T-cell (primary cell): ENCODE measurements around the gene FAM171A1. TPM values are rescaled to one million over a fixed set of nuclear protein-coding genes. Genes with fewer than 3 reads are reported as not detected.
"Not testable (repeated sequence)": the region's sequence is repeated elsewhere in the genome, so short reads cannot be mapped to it uniquely, and the experiment has no call there.

Source experiments
- ATAC-seq, 4 experiments: fragments of 200-7000 bp in 3 of 4; fragments of 150-1000 bp in 1 of 4; cut with Tn5 transposase; replicated peaks in 1 of 4; 1 replicate in 3 of 4; 2 replicates in 1 of 4; pipeline ENCODE4 v1.10.0; 2021; ENCODE audit warnings: moderate library complexity in 3 of 4, mild to moderate bottlenecking in 2 of 4, moderate number of reproducible peaks in 1 of 4
- CTCF ChIA-PET, 2 donors: fragments of 300-600 bp; sonication (Branson Sonifier 250); formaldehyde crosslinking; loops; one replicate each; lab custom pipeline; 2022; ENCODE audit warnings: antibody characterized with exemption in 2 of 2; lab: Charles Lee
- POLR2A ChIA-PET, 2 donors: fragments of 300-600 bp; sonication (Branson Sonifier 250); formaldehyde crosslinking; loops; one replicate each; lab custom pipeline; 2022; ENCODE audit warnings: antibody characterized with exemption in 2 of 2; lab: Charles Lee
- DNase-seq, 35 experiments: peaks; one replicate each; pipeline versions ENCODE4 v3.0.0 to v3.0.0-alpha.2; 2013 to 2023
- H3K27ac ChIP-seq: one replicate; pipeline ENCODE4 v1.5.1; 2013; ENCODE audit warnings: low read length
- H3K27me3 ChIP-seq, 2 experiments: replicated peaks in 1 of 2; 1 replicate in 1 of 2; 2 replicates in 1 of 2; pipeline versions ENCODE4 v1.6.1 to v1.7.0; 2013; ENCODE audit warnings: low read length in 1 of 2, mixed read lengths in 1 of 2; ENCODE audit not compliant: control insufficient read depth in 2 of 2, insufficient read depth in 2 of 2; ENCODE audit errors: extremely low read depth in 1 of 2
- H3K36me3 ChIP-seq, 2 donors: 1 replicate in 1 of 2; 2 replicates in 1 of 2; pipeline versions ENCODE4 v1.6.1 to v1.7.0; 2013; ENCODE audit warnings: low read length in 1 of 2; ENCODE audit not compliant: control insufficient read depth in 2 of 2, insufficient read depth in 1 of 2; ENCODE audit errors: extremely low read depth in 1 of 2
- H3K4me1 ChIP-seq, 2 experiments: 1 replicate in 1 of 2; 2 replicates in 1 of 2; pipeline versions ENCODE4 v1.6.1 to v1.7.0; 2013; ENCODE audit warnings: low read length in 2 of 2, mixed read lengths in 1 of 2; ENCODE audit not compliant: insufficient read depth in 2 of 2, control insufficient read depth in 1 of 2; ENCODE audit errors: extremely low read depth in 1 of 2
- H3K4me3 ChIP-seq, 2 donors: 1 replicate in 1 of 2; 2 replicates in 1 of 2; pipeline versions ENCODE4 v1.5.1 to v1.7.0; 2013; ENCODE audit warnings: mild to moderate bottlenecking in 2 of 2, low read length in 1 of 2, moderate library complexity in 1 of 2; ENCODE audit not compliant: control insufficient read depth in 1 of 2; ENCODE audit errors: extremely low read depth in 1 of 2
- H3K9me3 ChIP-seq: 2 replicates; pipeline ENCODE4 v1.7.0; 2013
- H3K27ac Mint-ChIP-seq, 2 donors: one replicate each; pipeline ENCODE4 v1.8.0; 2020 to 2021; ENCODE audit warnings: mild to moderate bottlenecking in 2 of 2, mixed read lengths in 2 of 2
- H3K27me3 Mint-ChIP-seq, 2 donors: one replicate each; pipeline ENCODE4 v1.8.0; 2021 to 2022; ENCODE audit warnings: mixed read lengths in 2 of 2
- H3K36me3 Mint-ChIP-seq: one replicate; pipeline ENCODE4 v1.8.0; 2021; ENCODE audit warnings: mixed read lengths
- H3K4me1 Mint-ChIP-seq, 3 donors: one replicate each; pipeline ENCODE4 v1.8.0; 2020 to 2022; ENCODE audit warnings: mixed read lengths in 3 of 3, mild to moderate bottlenecking in 1 of 3
- H3K4me3 Mint-ChIP-seq, 3 donors: one replicate each; pipeline ENCODE4 v1.8.0; 2020 to 2022; ENCODE audit warnings: mild to moderate bottlenecking in 3 of 3, mixed read lengths in 3 of 3, moderate library complexity in 3 of 3
- H3K9me3 Mint-ChIP-seq, 3 donors: one replicate each; pipeline ENCODE4 v1.8.0; 2020 to 2022; ENCODE audit warnings: mixed read lengths in 3 of 3
- WGBS: methylation state at CpG from one replicate; pipeline ENCODE4 v1.1.5; 2013; ENCODE audit warnings: missing lambda C conversion rate; ENCODE audit not compliant: insufficient coverage; 5-methylcytosine and 5-hydroxymethylcytosine counted together
- total RNA-seq, 35 experiments: library from RNA in 6 of 35; stranded (reverse) in 6 of 35; fragments of 120-200 nt in 1 of 35; gene quantifications; one replicate each; pipeline versions ENCODE4 v1.2.1 to v1.2.4 and lab custom pipeline; 2013 to 2026

FAM171A1 gene
- total RNA-seq, 5 donors from 2014 or later (not counting 1 experiment from before 2014, with no cell fraction given), result 4.6 to 8.6 (median 7.2) TPM

GRCh38 chr10:15344876-15345285, 26.2 kb downstream of the FAM171A1 start:
- Mint-ChIP-seq H3K9me3 (no peaks in the 10 kb centered on the region), H3K36me3 (no peaks in the 10 kb centered on the region), H3K27me3 (peaks cover 10 to 16% of the 10 kb centered on the region in 2 donors), H3K4me3 (no peak overlapping the region), H3K4me1 (peaks cover 0 to 7% (median 4%) of the 10 kb centered on the region in 3 donors), H3K27ac (no peak overlapping the region)
- DNase-seq, result no peak
- ATAC-seq, result no peak
- no peaks in the 10 kb centered on the region for H3K36me3 ChIP-seq
- CTCF ChIA-PET, result no interaction called here
- H3K27ac ChIP-seq, result no peak overlapping the region
- H3K9me3 ChIP-seq, result no peaks in the 10 kb centered on the region
- no peak overlapping the region for H3K4me3 ChIP-seq
- POLR2A ChIA-PET, result no interaction called here
- no peaks in the 10 kb centered on the region for H3K4me1 ChIP-seq
- 49% methylated on average over 3 of the region's 8 CpGs for WGBS
- H3K27me3 ChIP-seq, result peaks cover 2 to 20% of the 10 kb centered on the region in 2 experiments

DNA sequence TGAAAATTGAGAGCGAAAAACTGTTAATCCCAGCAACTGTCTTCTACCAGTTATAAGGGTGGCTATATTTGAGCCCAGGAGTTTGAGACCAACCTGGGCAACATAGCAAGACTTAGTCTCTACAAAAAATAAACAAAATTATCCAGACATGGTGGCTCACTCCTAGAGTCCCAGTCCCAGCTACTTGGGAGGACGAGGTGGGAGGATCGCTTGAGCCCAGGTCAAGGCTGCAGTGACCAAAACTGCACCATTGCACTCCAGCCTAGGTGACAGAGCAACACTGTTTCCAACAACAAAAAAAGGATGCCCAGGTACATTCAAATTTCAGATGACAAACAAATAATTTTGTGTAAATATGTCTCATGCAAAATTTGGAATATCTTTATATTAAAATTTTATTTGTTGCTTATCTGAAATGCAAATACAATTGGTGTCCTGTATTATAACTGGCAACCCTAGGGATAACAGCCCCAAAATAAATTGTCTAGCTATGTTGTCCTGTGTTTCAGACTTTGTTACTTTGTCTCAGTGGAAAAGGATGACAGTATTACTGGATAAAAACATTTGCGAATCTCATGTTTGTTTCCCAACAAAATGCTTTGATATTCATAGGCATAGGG, 26.7 kb downstream of the FAM171A1 start:
- Mint-ChIP-seq H3K27ac (no peak overlapping the region), H3K4me3 (no peak overlapping the region), H3K36me3 (no peaks in the 10 kb centered on the region), H3K27me3 (peaks cover 10 to 11% of the 10 kb centered on the region in 2 donors), H3K4me1 (peaks cover 0 to 7% (median 4%) of the 10 kb centered on the region in 3 donors), H3K9me3 (no peaks in the 10 kb centered on the region)
- CTCF ChIA-PET, result no interaction called here
- 92% methylated on average over 2 of the region's 4 CpGs for WGBS
- no peaks in the 10 kb centered on the region for H3K4me1 ChIP-seq
- no peak overlapping the region for H3K4me3 ChIP-seq
- H3K36me3 ChIP-seq, result no peaks in the 10 kb centered on the region
- H3K27ac ChIP-seq, result no peak overlapping the region
- POLR2A ChIA-PET, result no interaction called here
- ATAC-seq (no peak), DNase-seq (no peak)
- no peaks in the 10 kb centered on the region for H3K9me3 ChIP-seq
- peaks cover 2 to 20% of the 10 kb centered on the region in 2 experiments for H3K27me3 ChIP-seq

GRCh38 chr10:15342970-15343369, 28.1 kb downstream of the FAM171A1 start:
- Mint-ChIP-seq H3K4me3 (no peak overlapping the region), H3K36me3 (no peaks in the 10 kb centered on the region), H3K4me1 (peaks cover 0 to 7% (median 0%) of the 10 kb centered on the region in 3 donors), H3K9me3 (no peaks in the 10 kb centered on the region), H3K27ac (no peak overlapping the region), H3K27me3 (peaks cover 9 to 10% of the 10 kb centered on the region in 2 donors)
- Histone ChIP-seq H3K4me1 (no peaks in the 10 kb centered on the region), H3K27me3 (peaks cover 0 to 17% of the 10 kb centered on the region in 2 experiments), H3K4me3 (no peak overlapping the region), H3K36me3 (no peaks in the 10 kb centered on the region), H3K27ac (no peak overlapping the region), H3K9me3 (no peaks in the 10 kb centered on the region)
- DNase-seq (no peak), ATAC-seq (no peak)
- 76% methylated on average over 3 of the region's 3 CpGs for WGBS
- ChIA-PET POLR2A (no interaction called here), CTCF (no interaction called here)

DNA sequence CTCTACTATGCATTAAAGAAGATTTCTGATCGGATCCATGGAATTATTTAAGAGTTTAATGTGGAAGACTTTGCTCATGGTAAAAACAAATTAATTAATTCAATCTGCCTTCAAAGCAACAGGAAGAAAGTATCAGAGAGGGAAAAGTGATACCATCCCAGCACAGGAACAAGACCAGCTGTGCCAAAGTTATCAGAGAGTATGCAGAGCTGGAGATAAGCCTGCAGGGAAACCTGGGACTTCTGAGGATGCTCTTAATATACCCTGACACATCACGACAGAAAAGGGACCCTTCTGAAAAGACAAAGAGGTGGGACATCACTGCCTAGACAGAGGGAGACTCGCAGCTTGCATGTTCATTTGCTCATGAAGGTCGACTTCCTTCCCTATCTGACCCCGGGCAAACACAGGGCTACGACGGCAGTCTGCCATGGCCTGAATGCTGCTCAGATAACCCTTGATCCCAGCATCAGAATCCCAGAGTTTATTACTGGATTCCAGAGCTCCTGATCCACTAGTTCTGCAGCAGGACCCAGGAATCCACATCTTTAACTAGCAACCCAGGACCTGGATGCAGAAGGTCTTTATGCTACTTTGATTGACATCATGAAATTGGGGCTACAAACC, 29.5 kb downstream of the FAM171A1 start:
- H3K4me3 Mint-ChIP-seq, result no peak overlapping the region
- ChIA-PET POLR2A (no interaction called here), CTCF (no interaction called here)
- no peak overlapping the region for H3K27ac Mint-ChIP-seq
- Histone ChIP-seq H3K27me3 (peaks cover 0 to 21% of the 10 kb centered on the region in 2 experiments), H3K36me3 (no peaks in the 10 kb centered on the region), H3K9me3 (no peaks in the 10 kb centered on the region), H3K27ac (no peak overlapping the region), H3K4me1 (no peaks in the 10 kb centered on the region), H3K4me3 (no peak overlapping the region)
- H3K9me3 Mint-ChIP-seq, result no peaks in the 10 kb centered on the region
- peaks cover 0 to 7% (median 0%) of the 10 kb centered on the region in 3 donors for H3K4me1 Mint-ChIP-seq
- peaks cover 10% of the 10 kb centered on the region in 2 donors for H3K27me3 Mint-ChIP-seq
- H3K36me3 Mint-ChIP-seq, result no peaks in the 10 kb centered on the region
- ATAC-seq (no peak), DNase-seq (no peak)
- WGBS, result 46% methylated on average over 6 of the region's 7 CpGs

GRCh38 chr10:15339892-15340291, 31.2 kb downstream of the FAM171A1 start:
- no CpG with 5 or more reads among the region's 2 CpGs for WGBS
- Histone ChIP-seq H3K9me3 (no peaks in the 10 kb centered on the region), H3K4me3 (no peak overlapping the region), H3K27ac (no peak overlapping the region), H3K36me3 (no peaks in the 10 kb centered on the region), H3K4me1 (no peaks in the 10 kb centered on the region), H3K27me3 (peaks cover 0 to 13% of the 10 kb centered on the region in 2 experiments)
- DNase-seq, result no peak
- Mint-ChIP-seq H3K27me3 (peaks cover 6 to 7% of the 10 kb centered on the region in 2 donors), H3K27ac (no peak overlapping the region), H3K36me3 (no peaks in the 10 kb centered on the region), H3K4me1 (peaks cover 0 to 3% (median 0%) of the 10 kb centered on the region in 3 donors), H3K4me3 (no peak overlapping the region), H3K9me3 (no peaks in the 10 kb centered on the region)
- POLR2A ChIA-PET, result no interaction called here
- CTCF ChIA-PET, result no interaction called here
- ATAC-seq, result no peak

DNA sequence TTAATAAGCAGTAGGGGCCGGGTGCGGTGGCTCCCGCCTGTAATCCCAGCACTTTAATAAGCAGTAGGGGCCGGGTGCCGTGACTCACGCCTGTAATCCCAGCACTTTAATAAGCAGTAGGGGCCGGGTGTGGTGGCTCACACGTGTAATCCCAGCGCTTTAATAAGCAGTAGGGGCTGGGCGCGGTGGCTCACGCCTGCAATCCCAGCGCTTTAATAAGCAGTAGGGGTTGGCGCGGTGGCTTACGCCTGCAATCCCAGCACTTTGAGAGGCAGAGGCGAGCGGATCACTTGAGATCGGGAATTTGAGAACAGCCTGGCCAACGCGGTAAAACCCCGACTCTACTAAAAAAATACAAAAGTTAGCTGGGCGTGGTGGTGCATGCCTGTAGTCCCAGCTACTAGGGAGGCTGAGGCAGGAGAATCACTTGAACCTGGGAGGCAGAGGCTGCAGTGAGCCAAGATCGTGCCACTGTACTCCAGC, 33.6 kb downstream of the FAM171A1 start:
- CTCF ChIA-PET, result interaction anchor here in 1 of 2 donors (0.6 kb wide), 1 partner anchor 47 kb away, joined by 4 read pairs; no protein-coding TSS in a partner anchor
- ATAC-seq, H3K4me3 Mint-ChIP-seq, H3K9me3 Mint-ChIP-seq, DNase-seq, H3K27me3 Mint-ChIP-seq, H3K36me3 ChIP-seq, H3K4me1 ChIP-seq, H3K9me3 ChIP-seq, H3K27ac Mint-ChIP-seq, H3K27ac ChIP-seq, H3K27me3 ChIP-seq, H3K4me3 ChIP-seq, H3K36me3 Mint-ChIP-seq, POLR2A ChIA-PET, H3K4me1 Mint-ChIP-seq: not testable (repeated sequence)
- 95% methylated on average over 20 of the region's 24 CpGs for WGBS
